Lower leg skin (tissue), 4 donors: ENCODE results near the gene SSX2IP. TPM values are rescaled to one million over a fixed set of nuclear protein-coding genes. Genes with fewer than 3 reads are reported as not detected.

ENCODE experiments used
- DNase-seq, 2 donors: peaks; one replicate each; pipeline ENCODE4 v3.0.0-alpha.2; 2019; ENCODE audit warnings: low spot score in 2 of 2
- H3K4me3 ChIP-seq: fragments of 200-600 bp; sonication (generic); 2 replicates; pipeline ENCODE4 v1.5.1; 2017; ENCODE audit warnings: mild to moderate bottlenecking, low read depth; ENCODE audit not compliant: poor library complexity, severe bottlenecking
- CTCF ChIP-seq, 3 donors: fragments of 450-650 bp; IDR thresholded peaks; one replicate each; pipeline ENCODE4 v1.5.1; 2016; ENCODE audit warnings: antibody characterized with exemption in 3 of 3, mild to moderate bottlenecking in 3 of 3, moderate library complexity in 2 of 3
- POLR2A ChIP-seq, 2 donors: fragments of 450-650 bp; IDR thresholded peaks; one replicate each; pipeline ENCODE4 v1.6.1; 2016 to 2017; ENCODE audit warnings: antibody characterized with exemption in 2 of 2, mild to moderate bottlenecking in 1 of 2, moderate library complexity in 1 of 2
- WGBS, 2 donors: methylation state at CpG; one replicate each; pipeline ENCODE4 v1.1.5; 2018; 5-methylcytosine and 5-hydroxymethylcytosine counted together
- intact Hi-C: fragments of 100-400 bp; cut with DNase I; formaldehyde crosslinking; loops from one replicate; pipeline ENCODE4 v1.15.0; 2023; ENCODE audit warnings: low total_unique reads
- total RNA-seq, 4 donors: library from RNA; depleted of rRNA; stranded (reverse); fragments of >200 nt; gene quantifications; one replicate each; pipeline ENCODE4 v1.1.0, GENCODE V29; 2016

The SSX2IP gene
- total RNA-seq, 4 donors from 2014 or later = 6.7 to 9.3 (median 8.8) TPM

- intact Hi-C loops = loop anchor here (5.0 kb wide), 1 partner anchor 786 kb away; no protein-coding TSS in a partner anchor
- WGBS, 2 donors = 80 to 81% methylated on average over 2 of the region's 2 CpGs
- no peak overlapping the region for H3K4me3 ChIP-seq
- no peak for TF ChIP-seq CTCF (IDR thresholded peaks at IDR 0.05)
- TF ChIP-seq POLR2A (IDR thresholded peaks at IDR 0.05) = no peak
- DNase-seq = no peak
Observed at GRCh38 chr1:84721152-84721551, 30.9 kb upstream of the SSX2IP start.

GRCh38 chr1:84720221-84720780 is 30.0 kb upstream of the SSX2IP start:
- DNase-seq = no peak
- H3K4me3 ChIP-seq = no peak overlapping the region
- WGBS, 2 donors = 54 to 56% methylated on average over 5 of the region's 5 CpGs
- TF ChIP-seq CTCF (IDR thresholded peaks at IDR 0.05) (no peak), POLR2A (IDR thresholded peaks at IDR 0.05) (no peak)
- intact Hi-C loops = loop anchor here (5.0 kb wide), 1 partner anchor 787 kb away; no protein-coding TSS in a partner anchor

GRCh38 chr1:84719543-84720217 is 29.4 kb upstream of the SSX2IP start:
- TF ChIP-seq POLR2A (IDR thresholded peaks at IDR 0.05) (no peak), CTCF (IDR thresholded peaks at IDR 0.05) (no peak)
- intact Hi-C loops = loop anchor here (5.0 kb wide), 1 partner anchor 788 kb away; no protein-coding TSS in a partner anchor
- no peak for DNase-seq
- 51 to 55% methylated on average over 8 of the region's 8 CpGs for WGBS, 2 donors
- no peak overlapping the region for H3K4me3 ChIP-seq

GRCh38 chr1:84715342-84716019 is 25.2 kb upstream of the SSX2IP start:
- 82 to 87% methylated on average over 3 of the region's 3 CpGs for WGBS, 2 donors
- intact Hi-C loops = no loop called here
- DNase-seq = no peak
- TF ChIP-seq POLR2A (IDR thresholded peaks at IDR 0.05) = no peak
- no peak for TF ChIP-seq CTCF (IDR thresholded peaks at IDR 0.05)
- no peak overlapping the region for H3K4me3 ChIP-seq

- H3K4me3 ChIP-seq = no peak overlapping the region
- TF ChIP-seq CTCF (IDR thresholded peaks at IDR 0.05) (no peak), POLR2A (IDR thresholded peaks at IDR 0.05) (no peak)
- WGBS, 2 donors = 82 to 86% methylated on average over 3 of the region's 3 CpGs
- intact Hi-C loops = no loop called here
- DNase-seq = no peak
Observed at GRCh38 chr1:84712276-84712874, 22.1 kb upstream of the SSX2IP start.
